CD4-positive, alpha-beta T cell treated with Interleukin-15 for 4 hours (primary cell): Measurements from ENCODE around the gene MDP1.
A peak's percentile ranks its signal among the peaks of the same experiment; 100 is the strongest.
"Not testable (repeated sequence)": the region's sequence is repeated elsewhere in the genome, so short reads cannot be mapped to it uniquely, and the experiment has no call there.

ENCODE experiments used
- DNase-seq: peaks from one replicate; pipeline ENCODE4 v3.0.0-alpha.2; 2020; ENCODE audit warnings: low spot score

MDP1 gene

GRCh38 chr14:24231263-24232120 is 15.6 kb upstream of the MDP1 start:
- DNase-seq: peak; percentile 12

- no peak for DNase-seq
Observed at GRCh38 chr14:24228902-24229301, 13.0 kb upstream of the MDP1 start.

- DNase-seq: no peak
Observed at GRCh38 chr14:24226473-24226872, 10.6 kb upstream of the MDP1 start.

GRCh38 chr14:24224618-24225071 is 8.8 kb upstream of the MDP1 start:
- no peak for DNase-seq

- DNase-seq: not testable (repeated sequence)
Observed at GRCh38 chr14:24222987-24223386, 7.1 kb upstream of the MDP1 start.

- no peak for DNase-seq
Observed at GRCh38 chr14:24219521-24219920, 3.7 kb upstream of the MDP1 start.

GRCh38 chr14:24219080-24219479 is 3.2 kb upstream of the MDP1 start:
- DNase-seq: no peak

GRCh38 chr14:24216876-24217275 is 1.0 kb upstream of the MDP1 start:
- DNase-seq: not testable (repeated sequence)

GRCh38 chr14:24216345-24216699 is 456 bp upstream of the MDP1 start:
- no peak for DNase-seq

- no peak for DNase-seq
Observed at GRCh38 chr14:24213866-24214662, 1.8 kb downstream of the MDP1 start.

GRCh38 chr14:24212924-24213865 is 2.7 kb downstream of the MDP1 start, which contains the start of gene CHMP4A:
TSS of gene CHMP4A (minus strand) at chr14:24213488. CDS start at chr14:24213439, 49 bp downstream.
- DNase-seq: peak; percentile 97

GRCh38 chr14:24211311-24211710 is 4.6 kb downstream of the MDP1 start:
- no peak for DNase-seq

- DNase-seq: no peak
Observed at GRCh38 chr14:24207625-24208024, 8.2 kb downstream of the MDP1 start.

GRCh38 chr14:24207104-24207551 is 8.7 kb downstream of the MDP1 start:
- DNase-seq: no peak

GRCh38 chr14:24206260-24207103 is 9.4 kb downstream of the MDP1 start:
- no peak for DNase-seq

- DNase-seq: no peak
Observed at GRCh38 chr14:24204163-24205146, 11.4 kb downstream of the MDP1 start.

GRCh38 chr14:24203249-24203886 is 12.5 kb downstream of the MDP1 start:
- DNase-seq: not testable (repeated sequence)

- DNase-seq: not testable (repeated sequence)
Observed at GRCh38 chr14:24202538-24202937, 13.3 kb downstream of the MDP1 start.
